22Rv1 (cell line): Measurements from ENCODE around the gene GPS1.

Experiments used
- ZFX ChIP-seq: fragments of 450-650 bp; IDR thresholded peaks from 2 replicates; pipeline ENCODE4 v1.6.1; 2017; ENCODE audit warnings: antibody characterized with exemption, borderline replicate concordance
- TF ChIP-seq, protein P1 (sequence below): fragments of 450-650 bp; IDR thresholded peaks from 2 replicates; pipeline ENCODE4 v1.5.1; 2017; ENCODE audit warnings: mild to moderate bottlenecking

DNA sequence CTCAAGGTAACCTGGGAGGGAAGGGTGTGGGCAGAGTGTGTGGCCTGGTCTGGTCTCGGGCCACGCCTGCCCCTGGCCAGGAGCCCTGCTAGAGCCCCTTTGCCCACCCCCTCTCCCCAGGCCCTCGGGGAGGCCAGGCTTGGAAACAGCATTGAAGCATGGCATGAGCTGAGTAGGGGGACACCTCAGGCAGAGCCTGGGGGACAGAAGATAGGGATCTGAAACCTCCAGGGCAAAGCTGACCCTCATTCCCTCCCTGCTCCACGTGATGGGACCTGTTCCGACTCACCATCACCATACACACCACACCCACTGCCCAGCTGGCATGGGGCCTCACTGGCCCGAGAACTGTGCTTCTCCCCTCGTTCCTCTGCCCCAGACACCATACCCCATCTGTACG is 2.6 kb upstream of the GPS1 start:
- TF ChIP-seq, protein P1, sequence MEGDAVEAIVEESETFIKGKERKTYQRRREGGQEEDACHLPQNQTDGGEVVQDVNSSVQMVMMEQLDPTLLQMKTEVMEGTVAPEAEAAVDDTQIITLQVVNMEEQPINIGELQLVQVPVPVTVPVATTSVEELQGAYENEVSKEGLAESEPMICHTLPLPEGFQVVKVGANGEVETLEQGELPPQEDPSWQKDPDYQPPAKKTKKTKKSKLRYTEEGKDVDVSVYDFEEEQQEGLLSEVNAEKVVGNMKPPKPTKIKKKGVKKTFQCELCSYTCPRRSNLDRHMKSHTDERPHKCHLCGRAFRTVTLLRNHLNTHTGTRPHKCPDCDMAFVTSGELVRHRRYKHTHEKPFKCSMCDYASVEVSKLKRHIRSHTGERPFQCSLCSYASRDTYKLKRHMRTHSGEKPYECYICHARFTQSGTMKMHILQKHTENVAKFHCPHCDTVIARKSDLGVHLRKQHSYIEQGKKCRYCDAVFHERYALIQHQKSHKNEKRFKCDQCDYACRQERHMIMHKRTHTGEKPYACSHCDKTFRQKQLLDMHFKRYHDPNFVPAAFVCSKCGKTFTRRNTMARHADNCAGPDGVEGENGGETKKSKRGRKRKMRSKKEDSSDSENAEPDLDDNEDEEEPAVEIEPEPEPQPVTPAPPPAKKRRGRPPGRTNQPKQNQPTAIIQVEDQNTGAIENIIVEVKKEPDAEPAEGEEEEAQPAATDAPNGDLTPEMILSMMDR, result no peak
- no peak for TF ChIP-seq ZFX
